GM12872 (cell line): ENCODE data around the gene CACNG1.

Source experiments
- TF ChIP-seq, protein P1 (sequence below): IDR thresholded peaks from 3 replicates; pipeline ENCODE4 v1.5.1; 2011; ENCODE audit warnings: low read depth, mild to moderate bottlenecking, low read length, moderate library complexity; ENCODE audit not compliant: insufficient read depth

CACNG1 gene

DNA sequence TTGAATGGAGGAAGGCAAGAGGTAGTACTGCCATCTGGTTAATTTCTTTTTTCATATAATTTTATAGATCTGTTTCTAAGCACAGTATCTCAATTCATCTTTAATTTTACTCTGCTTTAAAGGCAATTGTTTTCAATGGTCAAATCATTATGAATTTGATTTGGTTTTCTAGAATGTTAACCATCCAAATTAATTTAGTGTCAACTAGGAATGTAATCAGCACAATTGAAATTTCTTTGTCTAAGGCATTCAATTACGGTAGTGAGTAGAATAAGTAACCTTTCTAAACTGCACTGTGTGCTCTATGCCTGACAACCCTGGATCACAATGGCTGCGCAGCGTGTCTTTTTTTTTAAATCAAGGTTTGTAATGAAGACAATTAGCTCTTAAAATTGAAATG is 44.3 kb downstream of the CACNG1 start:
- TF ChIP-seq, protein P1, sequence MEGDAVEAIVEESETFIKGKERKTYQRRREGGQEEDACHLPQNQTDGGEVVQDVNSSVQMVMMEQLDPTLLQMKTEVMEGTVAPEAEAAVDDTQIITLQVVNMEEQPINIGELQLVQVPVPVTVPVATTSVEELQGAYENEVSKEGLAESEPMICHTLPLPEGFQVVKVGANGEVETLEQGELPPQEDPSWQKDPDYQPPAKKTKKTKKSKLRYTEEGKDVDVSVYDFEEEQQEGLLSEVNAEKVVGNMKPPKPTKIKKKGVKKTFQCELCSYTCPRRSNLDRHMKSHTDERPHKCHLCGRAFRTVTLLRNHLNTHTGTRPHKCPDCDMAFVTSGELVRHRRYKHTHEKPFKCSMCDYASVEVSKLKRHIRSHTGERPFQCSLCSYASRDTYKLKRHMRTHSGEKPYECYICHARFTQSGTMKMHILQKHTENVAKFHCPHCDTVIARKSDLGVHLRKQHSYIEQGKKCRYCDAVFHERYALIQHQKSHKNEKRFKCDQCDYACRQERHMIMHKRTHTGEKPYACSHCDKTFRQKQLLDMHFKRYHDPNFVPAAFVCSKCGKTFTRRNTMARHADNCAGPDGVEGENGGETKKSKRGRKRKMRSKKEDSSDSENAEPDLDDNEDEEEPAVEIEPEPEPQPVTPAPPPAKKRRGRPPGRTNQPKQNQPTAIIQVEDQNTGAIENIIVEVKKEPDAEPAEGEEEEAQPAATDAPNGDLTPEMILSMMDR = no peak

- TF ChIP-seq, protein P1 = no peak
Observed at GRCh38 chr17:67090341-67090740, 46.0 kb downstream of the CACNG1 start.

DNA sequence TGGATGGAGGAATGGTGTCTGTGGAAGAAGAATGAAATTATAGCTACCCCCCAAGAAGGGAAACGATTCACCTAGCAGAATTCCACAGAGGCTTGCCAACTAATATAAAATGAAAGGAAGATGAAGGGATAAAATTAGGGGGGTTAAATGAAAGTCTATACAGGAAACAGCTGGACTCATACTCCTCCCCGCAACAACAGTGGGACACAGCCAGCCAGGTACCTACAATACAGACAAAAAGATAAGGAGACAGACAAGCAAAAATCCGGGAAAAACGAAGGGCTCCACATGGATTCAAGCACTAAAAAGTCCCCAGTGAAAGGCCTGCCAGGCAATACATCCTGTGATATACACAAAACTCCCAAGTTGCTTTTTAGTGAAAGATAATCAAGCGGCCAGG is 47.9 kb downstream of the CACNG1 start:
- TF ChIP-seq, protein P1 = no peak

GRCh38 chr17:67093348-67093747 is 49.0 kb downstream of the CACNG1 start:
- TF ChIP-seq, protein P1 = no peak

DNA sequence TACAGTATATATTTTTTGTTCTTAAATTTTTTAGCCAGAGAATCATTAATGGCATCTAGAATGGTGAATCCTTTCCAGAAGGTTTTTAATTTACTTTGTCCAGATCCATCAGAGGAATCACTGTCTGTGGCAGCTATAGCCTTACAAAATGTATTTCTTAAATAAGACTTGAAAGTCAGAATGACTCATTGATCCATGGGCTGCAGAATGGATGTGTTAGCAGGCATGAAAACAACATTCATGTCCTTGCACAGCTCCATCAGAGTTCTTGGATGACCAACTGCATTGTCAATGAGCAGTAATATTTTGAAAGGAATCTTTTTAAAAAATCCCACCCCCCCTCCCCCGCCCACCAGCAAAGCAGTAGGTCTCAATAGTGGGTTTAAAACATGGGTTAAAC is 51.4 kb downstream of the CACNG1 start:
- TF ChIP-seq, protein P1 = no peak

- TF ChIP-seq, protein P1 = no peak
Observed at GRCh38 chr17:67096609-67097008, 52.3 kb downstream of the CACNG1 start.

- TF ChIP-seq, protein P1 = no peak
Observed at GRCh38 chr17:67098006-67098405, 53.7 kb downstream of the CACNG1 start.

- TF ChIP-seq, protein P1 = no peak
Observed at GRCh38 chr17:67105213-67105612, 60.9 kb downstream of the CACNG1 start.
